ENCODE data around the gene ATF7IP. TPM values are rescaled to one million over a fixed set of nuclear protein-coding genes. Genes with fewer than 3 reads are reported as not detected.

Gene ATF7IP
- total RNA-seq, 1 experiment from 2014 or later = 172 TPM

- Histone ChIP-seq H2BK120ac (ENCODE audit: low read depth, low read length, poor library complexity, severe bottlenecking) (no peak overlapping the region), H3K27ac (ENCODE audit: insufficient read length, low read depth, low read length) (no peak overlapping the region), H2AFZ (ENCODE audit: low read length) (no peak overlapping the region), H3K23me2 (ENCODE audit: insufficient read length, low read depth, low read length, poor library complexity, severe bottlenecking) (no peaks in the 10 kb centered on the region), H3K79me2 (ENCODE audit: insufficient read depth, low read length) (no peaks in the 10 kb centered on the region), H3K14ac (ENCODE audit: insufficient read depth, low read length) (no peak overlapping the region), H4K5ac (ENCODE audit: insufficient read length, low read depth, low read length) (no peak overlapping the region), H3K4ac (ENCODE audit: low read depth, low read length) (no peak overlapping the region), H3K18ac (ENCODE audit: insufficient read length, low read depth, low read length) (no peak overlapping the region), H3K4me2 (ENCODE audit: insufficient read depth, insufficient read length, low read length) (peak overlapping the region; percentile 21), H3K56ac (ENCODE audit: insufficient read length, low read depth, low read length) (no peak overlapping the region), H2BK20ac (ENCODE audit: low read depth, low read length, poor library complexity, severe bottlenecking) (no peak overlapping the region), H2AK5ac (ENCODE audit: insufficient read length, low read length) (no peak overlapping the region), H4K20me1 (ENCODE audit: control insufficient read depth, insufficient read depth, insufficient read length) (no peaks in the 10 kb centered on the region), H4K91ac (ENCODE audit: insufficient read length, low read depth, low read length) (no peak overlapping the region), H4K8ac (replicated peaks; ENCODE audit: insufficient read length, low read depth, low read length) (no peak overlapping the region), H3K9ac (ENCODE audit: extremely low read depth, insufficient read length, low read length) (no peak overlapping the region), H3K27me3 (ENCODE audit: insufficient read depth, low read length) (no peaks in the 10 kb centered on the region), H3K9me3 (ENCODE audit: control insufficient read depth, low read depth, low read length) (no peaks in the 10 kb centered on the region), H2BK5ac (ENCODE audit: insufficient read length, low read length) (no peak overlapping the region), H2BK15ac (ENCODE audit: low read depth, low read length) (no peak overlapping the region), H2BK12ac (ENCODE audit: insufficient read length, low read depth, low read length) (no peak overlapping the region), H3K79me1 (ENCODE audit: insufficient read depth, low read depth, low read length, poor library complexity, severe bottlenecking) (no peaks in the 10 kb centered on the region), H3T11ph (ENCODE audit: low read length) (peak overlapping the region; percentile 45), H3K23ac (ENCODE audit: insufficient read length, low read depth, low read length) (no peak overlapping the region), H3K4me1 (ENCODE audit: insufficient read depth, low read length) (peaks cover 2% of the 10 kb centered on the region; the same call in 1 of the 2 replicates)
- Mint-ChIP-seq H3K4me3 (no peak overlapping the region), H3K27ac (0 out of 7 replicates have a peak overlapping the region, but pooled peaks of 1 of the 3 experiments have one; percentile 55), H3K27me3 (ENCODE audit: low read depth) (no peaks in the 10 kb centered on the region), H3K4me1 (peaks cover 6% of the 10 kb centered on the region in 2 experiments), H3K36me3 (ENCODE audit: insufficient read depth in 1 of 3, low read depth in 3 of 3) (peaks cover 0 to 2% (median 0%) of the 10 kb centered on the region in 3 experiments; a peak in 2 of 7 replicates), H3K9me3 (no peaks in the 10 kb centered on the region)
- WGBS (ENCODE audit: extremely low coverage, insufficient read length, low lambda C conversion rate) = no CpG with 5 or more reads among the region's 4 CpGs
- no peak for DNase-seq
- peak; percentile 63 for TF ChIP-seq CTCF (conservative IDR thresholded peaks at IDR 0.05)
Measured at GRCh38 chr12:14514154-14514842, 148.8 kb downstream of the ATF7IP start.
